Peyer's patch (tissue), 4 donors: ENCODE data around the gene PLCL1.

Source experiments
- CTCF ChIP-seq, 6 experiments: fragments of 450-650 bp in 4 of 6; fragments of 200-600 bp in 2 of 6; sonication (generic) in 1 of 6; IDR thresholded peaks; one replicate each; pipeline ENCODE4 v1.5.1; 2017 to 2019; ENCODE audit warnings: antibody characterized with exemption in 6 of 6, mild to moderate bottlenecking in 3 of 6, moderate library complexity in 1 of 6
- POLR2A ChIP-seq, 2 donors: fragments of 450-650 bp; IDR thresholded peaks; one replicate each; pipeline ENCODE4 v1.5.1; 2017; ENCODE audit warnings: antibody characterized with exemption in 2 of 2, mild to moderate bottlenecking in 2 of 2, moderate library complexity in 2 of 2

GRCh38 chr2:197759625-197760292 lies 44.6 kb upstream of the PLCL1 start:
- TF ChIP-seq POLR2A (IDR thresholded peaks at IDR 0.05) (no peak), CTCF (IDR thresholded peaks at IDR 0.05) (no peak)
